Subcutaneous adipose tissue (tissue), 4 donors: ENCODE results near the gene UBE2E2. TPM values are rescaled to one million over a fixed set of nuclear protein-coding genes. Genes with fewer than 3 reads are reported as not detected.

ENCODE experiments used
- total RNA-seq, 4 donors: library from RNA; depleted of rRNA; stranded (reverse); fragments of >200 nt; gene quantifications; one replicate each; pipeline ENCODE4 v1.1.0, GENCODE V29; 2016
- TF ChIP-seq, protein P1 (sequence below): fragments of 450-650 bp; IDR thresholded peaks from one replicate; pipeline ENCODE4 v1.5.1; 2016; ENCODE audit warnings: low read depth, mild to moderate bottlenecking, control low read depth, antibody characterized with exemption, moderate library complexity

UBE2E2 gene
- total RNA-seq, 4 donors from 2014 or later: 48.0 to 89.0 (median 63.4) TPM

DNA sequence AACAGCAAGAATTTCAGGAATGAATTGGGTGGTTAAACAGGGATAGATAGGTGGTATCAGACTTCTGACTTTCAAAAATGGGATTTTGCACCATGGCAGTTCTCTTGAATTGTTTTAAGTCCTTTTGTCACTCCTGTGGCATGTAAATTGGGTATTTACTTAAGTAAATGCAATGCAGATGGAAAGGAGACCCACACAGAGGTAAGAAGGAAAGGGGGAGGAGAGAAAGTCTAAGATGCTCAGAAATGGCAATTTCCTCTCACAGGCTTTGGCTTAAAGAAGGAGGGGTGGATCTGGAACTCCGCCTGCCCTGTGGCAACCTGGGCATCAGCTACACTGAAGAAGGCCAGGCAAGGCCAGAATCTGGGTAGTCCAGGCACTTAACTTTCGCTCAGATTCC, 405.5 kb downstream of the UBE2E2 start:
- TF ChIP-seq, protein P1, sequence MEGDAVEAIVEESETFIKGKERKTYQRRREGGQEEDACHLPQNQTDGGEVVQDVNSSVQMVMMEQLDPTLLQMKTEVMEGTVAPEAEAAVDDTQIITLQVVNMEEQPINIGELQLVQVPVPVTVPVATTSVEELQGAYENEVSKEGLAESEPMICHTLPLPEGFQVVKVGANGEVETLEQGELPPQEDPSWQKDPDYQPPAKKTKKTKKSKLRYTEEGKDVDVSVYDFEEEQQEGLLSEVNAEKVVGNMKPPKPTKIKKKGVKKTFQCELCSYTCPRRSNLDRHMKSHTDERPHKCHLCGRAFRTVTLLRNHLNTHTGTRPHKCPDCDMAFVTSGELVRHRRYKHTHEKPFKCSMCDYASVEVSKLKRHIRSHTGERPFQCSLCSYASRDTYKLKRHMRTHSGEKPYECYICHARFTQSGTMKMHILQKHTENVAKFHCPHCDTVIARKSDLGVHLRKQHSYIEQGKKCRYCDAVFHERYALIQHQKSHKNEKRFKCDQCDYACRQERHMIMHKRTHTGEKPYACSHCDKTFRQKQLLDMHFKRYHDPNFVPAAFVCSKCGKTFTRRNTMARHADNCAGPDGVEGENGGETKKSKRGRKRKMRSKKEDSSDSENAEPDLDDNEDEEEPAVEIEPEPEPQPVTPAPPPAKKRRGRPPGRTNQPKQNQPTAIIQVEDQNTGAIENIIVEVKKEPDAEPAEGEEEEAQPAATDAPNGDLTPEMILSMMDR: no peak

DNA sequence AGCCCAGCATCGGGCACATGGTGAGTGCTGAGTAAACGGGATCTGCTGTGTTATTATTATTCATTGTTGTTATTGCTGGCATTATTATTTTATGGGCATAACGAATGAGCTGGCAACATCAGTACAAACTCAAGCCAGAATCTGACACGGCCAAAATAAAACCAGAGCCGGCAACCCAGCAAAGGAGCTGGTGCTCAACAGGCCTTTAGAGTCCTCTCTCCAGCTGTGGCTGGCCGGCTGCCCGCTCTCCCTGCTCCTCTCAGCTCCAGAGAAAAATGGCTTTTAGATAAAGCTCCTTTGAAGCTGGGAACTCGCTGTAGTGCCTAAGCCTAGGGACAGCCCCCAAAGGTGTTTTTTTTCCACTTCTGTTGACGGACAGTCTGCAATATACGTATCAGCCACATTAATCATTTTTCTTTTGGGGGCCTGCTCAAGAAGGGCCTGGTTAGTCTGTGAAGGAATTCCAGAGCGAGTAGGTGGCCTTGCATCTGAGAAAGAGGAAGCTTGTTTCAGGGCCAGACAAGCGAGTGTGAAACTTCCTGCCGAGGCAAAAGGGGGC, 408.7 kb downstream of the UBE2E2 start:
- TF ChIP-seq, protein P1: no peak

DNA sequence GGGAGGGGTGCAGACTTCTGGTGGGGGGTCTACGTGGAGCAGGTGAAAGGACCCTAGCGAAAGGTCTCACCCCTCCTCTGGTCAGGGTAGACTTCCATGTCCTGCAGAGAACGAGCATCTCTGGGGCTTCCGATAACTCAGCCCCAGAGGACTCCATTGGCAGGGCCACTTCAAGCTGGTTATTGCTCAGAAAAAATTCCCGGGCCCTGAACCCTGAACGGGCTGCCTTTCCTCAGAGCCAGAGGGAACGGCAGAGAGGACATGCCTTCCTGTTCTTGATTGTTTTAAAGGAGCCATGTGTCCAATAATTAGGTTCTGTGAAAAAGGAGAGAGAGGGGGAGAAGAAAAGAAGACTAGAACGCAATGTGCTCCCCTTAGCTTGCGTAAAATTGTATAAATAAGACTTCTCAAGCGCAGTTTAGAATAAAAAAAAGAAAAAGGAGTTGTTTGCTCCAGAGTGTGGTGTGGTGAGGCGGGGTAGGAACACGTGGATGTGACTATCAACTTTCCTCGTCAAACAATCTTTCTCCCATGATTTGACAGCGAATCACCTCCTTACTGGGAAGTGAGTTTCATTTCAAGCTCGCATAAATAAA, 409.3 kb downstream of the UBE2E2 start:
- TF ChIP-seq, protein P1: no peak

DNA sequence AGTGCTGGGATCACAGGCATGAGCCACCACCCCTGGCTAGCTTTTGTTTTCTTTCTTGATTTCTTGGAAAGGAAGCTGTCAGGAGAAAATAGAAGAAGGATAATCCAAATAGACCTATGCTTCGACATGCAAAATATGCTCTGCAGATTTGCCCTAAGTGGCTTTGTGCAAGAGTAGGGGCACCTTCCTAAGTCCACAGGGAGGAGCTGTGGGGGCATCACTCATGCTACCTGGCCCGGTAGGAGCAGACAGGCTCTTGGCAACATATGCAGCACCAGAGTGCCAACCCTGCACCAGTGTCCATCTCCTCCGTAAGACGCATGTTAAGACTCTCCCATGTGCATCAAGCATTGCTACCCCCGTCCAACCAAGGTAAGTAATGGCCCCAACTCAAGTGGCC, 411.9 kb downstream of the UBE2E2 start:
- TF ChIP-seq, protein P1: no peak

DNA sequence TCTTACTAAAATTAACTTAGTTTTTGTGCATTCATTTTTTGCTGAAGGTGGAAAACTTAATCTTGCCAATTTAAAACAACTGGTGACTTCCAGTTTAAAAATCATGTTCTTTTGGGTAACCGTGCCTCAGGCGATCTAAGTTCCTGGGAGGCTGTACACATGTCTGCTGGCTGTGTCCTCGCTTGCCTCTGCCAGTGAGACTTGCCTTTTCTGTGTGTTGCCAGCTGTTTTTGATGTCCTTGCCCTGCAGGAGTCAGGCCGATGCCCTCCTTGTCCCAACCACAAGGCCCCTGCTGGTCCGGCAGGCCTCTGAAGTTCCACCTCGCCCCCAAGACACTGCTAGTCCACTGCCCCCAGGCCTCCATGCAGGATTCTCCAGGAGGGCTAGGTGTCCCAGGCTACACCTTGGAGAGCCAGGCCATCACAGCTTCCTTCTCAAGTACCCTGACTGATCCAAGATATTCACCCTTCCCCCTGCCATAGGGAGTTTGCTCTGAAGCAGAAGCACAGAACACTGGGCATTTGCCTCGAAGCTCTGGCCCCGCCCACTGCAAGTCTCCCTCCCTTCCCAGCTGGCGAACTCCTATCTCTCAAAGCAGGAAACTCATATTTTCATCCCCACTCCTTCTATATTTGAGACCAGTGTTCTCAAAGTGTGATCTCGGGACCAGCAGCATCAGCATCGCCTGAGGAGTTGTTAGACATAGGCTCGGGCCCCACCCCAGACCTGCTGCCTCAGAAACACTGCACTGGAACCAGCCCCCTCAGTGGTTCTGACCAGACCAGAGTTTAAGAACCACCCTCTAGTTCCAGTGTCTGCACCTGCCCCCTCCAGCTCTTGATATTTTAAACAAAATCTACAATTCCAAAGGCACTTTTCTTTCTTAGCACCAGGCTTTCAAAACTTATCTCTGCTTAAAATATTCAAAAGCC, 416.8 kb downstream of the UBE2E2 start:
- TF ChIP-seq, protein P1: no peak

DNA sequence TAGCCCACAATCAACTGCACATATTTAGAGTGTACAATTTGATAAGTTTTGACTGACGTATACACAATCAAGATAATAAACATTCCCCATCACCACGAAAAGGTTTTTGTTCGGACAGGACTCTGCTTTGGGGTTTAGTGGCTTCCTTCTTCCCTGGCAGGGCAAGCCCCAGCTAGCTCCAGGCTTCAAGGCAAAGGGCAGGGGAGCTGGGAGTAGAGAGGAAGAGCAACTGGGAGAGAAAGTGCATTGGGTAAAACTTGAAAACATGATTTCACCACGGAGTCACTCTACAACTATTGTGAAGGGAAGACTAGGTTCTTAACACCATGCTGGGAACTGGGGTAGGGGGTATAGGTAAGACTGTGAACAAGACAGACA, 417.5 kb downstream of the UBE2E2 start:
- TF ChIP-seq, protein P1: no peak

DNA sequence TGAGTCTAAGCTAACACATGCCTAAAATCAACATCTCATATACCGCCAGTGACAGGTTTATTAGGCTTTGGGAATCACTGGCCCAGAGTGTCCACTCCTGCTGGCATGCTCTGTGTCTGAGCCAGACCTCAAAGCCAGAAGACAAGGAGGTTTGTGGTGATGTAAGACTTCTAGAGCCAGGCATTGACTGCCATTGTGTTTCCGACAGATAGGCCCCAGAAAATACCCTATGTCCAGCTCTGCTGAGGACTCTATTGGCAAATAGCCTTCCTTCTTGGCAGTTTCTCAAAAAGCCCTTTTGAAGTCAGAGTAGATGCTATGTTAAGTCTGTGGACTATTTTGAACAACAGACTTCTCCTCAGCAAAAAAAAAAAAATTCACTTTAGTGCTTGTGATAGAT, 420.7 kb downstream of the UBE2E2 start:
- TF ChIP-seq, protein P1: no peak
